Measurements from ENCODE around the gene FAM83D.

DNA sequence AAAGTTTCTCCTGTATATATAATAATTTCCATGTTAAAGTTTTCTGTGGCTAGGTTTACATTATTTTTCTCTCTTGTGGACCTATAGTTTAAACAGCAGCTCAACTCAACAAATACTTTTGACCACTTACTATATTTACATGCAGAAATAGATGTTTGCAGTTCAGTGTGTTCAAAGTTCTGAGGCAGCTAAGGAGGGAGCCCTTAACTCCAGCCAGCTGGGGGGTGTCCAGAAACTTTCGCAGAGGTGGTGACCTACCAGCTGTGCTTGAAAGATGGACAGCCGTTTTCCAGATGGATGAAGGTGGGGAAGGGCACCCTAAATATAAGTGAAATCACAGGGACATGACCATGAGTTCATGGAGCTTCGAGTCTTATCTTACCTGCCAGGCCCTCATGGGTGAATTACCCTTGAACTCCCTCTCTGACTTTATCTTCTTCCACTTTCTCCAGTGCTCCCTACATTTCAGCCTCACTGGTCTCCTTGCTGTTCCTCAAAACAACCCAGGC, 69.4 kb downstream of the FAM83D start:
- TF ChIP-seq, protein P1, sequence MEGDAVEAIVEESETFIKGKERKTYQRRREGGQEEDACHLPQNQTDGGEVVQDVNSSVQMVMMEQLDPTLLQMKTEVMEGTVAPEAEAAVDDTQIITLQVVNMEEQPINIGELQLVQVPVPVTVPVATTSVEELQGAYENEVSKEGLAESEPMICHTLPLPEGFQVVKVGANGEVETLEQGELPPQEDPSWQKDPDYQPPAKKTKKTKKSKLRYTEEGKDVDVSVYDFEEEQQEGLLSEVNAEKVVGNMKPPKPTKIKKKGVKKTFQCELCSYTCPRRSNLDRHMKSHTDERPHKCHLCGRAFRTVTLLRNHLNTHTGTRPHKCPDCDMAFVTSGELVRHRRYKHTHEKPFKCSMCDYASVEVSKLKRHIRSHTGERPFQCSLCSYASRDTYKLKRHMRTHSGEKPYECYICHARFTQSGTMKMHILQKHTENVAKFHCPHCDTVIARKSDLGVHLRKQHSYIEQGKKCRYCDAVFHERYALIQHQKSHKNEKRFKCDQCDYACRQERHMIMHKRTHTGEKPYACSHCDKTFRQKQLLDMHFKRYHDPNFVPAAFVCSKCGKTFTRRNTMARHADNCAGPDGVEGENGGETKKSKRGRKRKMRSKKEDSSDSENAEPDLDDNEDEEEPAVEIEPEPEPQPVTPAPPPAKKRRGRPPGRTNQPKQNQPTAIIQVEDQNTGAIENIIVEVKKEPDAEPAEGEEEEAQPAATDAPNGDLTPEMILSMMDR (IDR thresholded peaks at IDR 0.05; ENCODE audit: low read length), result no peak
- no peak for TF ChIP-seq EZH2 (optimal IDR thresholded peaks at IDR 0.05; ENCODE audit: low read depth, low read length)
- TF ChIP-seq EZH2phosphoT487 (IDR thresholded peaks at IDR 0.05; ENCODE audit: low read length), result no peak
